Measurements from ENCODE around the gene ARMC6. TPM values are rescaled to one million over a fixed set of nuclear protein-coding genes. Genes with fewer than 3 reads are reported as not detected.

Gene ARMC6
- total RNA-seq, 1 experiment from 2014 or later: 66.5 TPM

DNA sequence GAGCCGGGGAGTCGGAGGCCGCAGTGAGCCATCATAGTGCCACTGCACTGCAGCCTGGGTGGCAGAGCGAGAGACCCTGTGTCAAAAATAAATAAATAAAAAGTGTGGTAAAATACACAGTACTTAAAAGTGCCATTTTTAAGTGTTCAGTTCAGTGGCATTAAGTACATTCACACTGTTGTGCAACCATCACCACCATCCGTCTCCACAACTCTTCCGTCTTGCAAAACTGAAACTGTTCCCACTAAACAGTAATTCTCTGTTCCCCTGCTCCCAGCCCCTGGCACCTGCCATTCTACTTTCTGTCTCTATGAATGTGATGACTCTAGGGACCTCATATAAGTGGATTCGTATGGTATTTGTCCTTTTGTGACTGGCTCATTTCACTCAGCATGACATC lies 43.7 kb downstream of the ARMC6 start:
- Mint-ChIP-seq H3K27me3 (ENCODE audit: low read depth) (peaks cover 83% of the 10 kb centered on the region), H3K4me3 (no peak overlapping the region), H3K36me3 (ENCODE audit: insufficient read depth in 1 of 3, low read depth in 3 of 3) (no peaks in the 10 kb centered on the region; a peak in 1 of 7 replicates), H3K9me3 (no peaks in the 10 kb centered on the region), H3K27ac (no peak overlapping the region), H3K4me1 (peaks cover 3% of the 10 kb centered on the region in 2 experiments; a peak in 2 of 4 replicates)
- no peak overlapping the region for H3K56ac ChIP-seq (ENCODE audit: insufficient read length, low read depth, low read length)
- no peak overlapping the region for H2BK15ac ChIP-seq (ENCODE audit: low read depth, low read length)
- H3K4ac ChIP-seq (ENCODE audit: low read depth, low read length): no peak overlapping the region
- no peak overlapping the region for H3K4me2 ChIP-seq (ENCODE audit: insufficient read depth, insufficient read length, low read length)
- H3K27me3 ChIP-seq (ENCODE audit: insufficient read depth, low read length): no peaks in the 10 kb centered on the region; the same call in 1 of the 2 replicates
- DNase-seq: no peak
- no peaks in the 10 kb centered on the region for H3K79me1 ChIP-seq (ENCODE audit: insufficient read depth, low read depth, low read length, poor library complexity, severe bottlenecking)
- H4K5ac ChIP-seq (ENCODE audit: insufficient read length, low read depth, low read length): no peak overlapping the region
- no CpG with 5 or more reads among the region's 7 CpGs for WGBS (ENCODE audit: extremely low coverage, insufficient read length, low lambda C conversion rate)
- H3K9me3 ChIP-seq (ENCODE audit: control insufficient read depth, low read depth, low read length): no peaks in the 10 kb centered on the region
- H3K18ac ChIP-seq (ENCODE audit: insufficient read length, low read depth, low read length): no peak overlapping the region
- no peak overlapping the region for H2AK5ac ChIP-seq (ENCODE audit: insufficient read length, low read length)
- no peaks in the 10 kb centered on the region for H4K20me1 ChIP-seq (ENCODE audit: control insufficient read depth, insufficient read depth, insufficient read length)
- H3K9ac ChIP-seq (ENCODE audit: extremely low read depth, insufficient read length, low read length): no peak overlapping the region
- H2BK120ac ChIP-seq (ENCODE audit: low read depth, low read length, poor library complexity, severe bottlenecking): no peak overlapping the region
- no peak overlapping the region for H3K27ac ChIP-seq (ENCODE audit: insufficient read length, low read depth, low read length)
- H3K23me2 ChIP-seq (ENCODE audit: insufficient read length, low read depth, low read length, poor library complexity, severe bottlenecking): no peaks in the 10 kb centered on the region
- H3K14ac ChIP-seq (ENCODE audit: insufficient read depth, low read length): no peak overlapping the region
- no peak overlapping the region for H2BK20ac ChIP-seq (ENCODE audit: low read depth, low read length, poor library complexity, severe bottlenecking)
- no peaks in the 10 kb centered on the region for H3K79me2 ChIP-seq (ENCODE audit: insufficient read depth, low read length)
- no peak overlapping the region for H3T11ph ChIP-seq (ENCODE audit: low read length)
- no peak overlapping the region for H2AFZ ChIP-seq (ENCODE audit: low read length)
- no peak overlapping the region for H2BK12ac ChIP-seq (ENCODE audit: insufficient read length, low read depth, low read length)
- TF ChIP-seq, protein P1, sequence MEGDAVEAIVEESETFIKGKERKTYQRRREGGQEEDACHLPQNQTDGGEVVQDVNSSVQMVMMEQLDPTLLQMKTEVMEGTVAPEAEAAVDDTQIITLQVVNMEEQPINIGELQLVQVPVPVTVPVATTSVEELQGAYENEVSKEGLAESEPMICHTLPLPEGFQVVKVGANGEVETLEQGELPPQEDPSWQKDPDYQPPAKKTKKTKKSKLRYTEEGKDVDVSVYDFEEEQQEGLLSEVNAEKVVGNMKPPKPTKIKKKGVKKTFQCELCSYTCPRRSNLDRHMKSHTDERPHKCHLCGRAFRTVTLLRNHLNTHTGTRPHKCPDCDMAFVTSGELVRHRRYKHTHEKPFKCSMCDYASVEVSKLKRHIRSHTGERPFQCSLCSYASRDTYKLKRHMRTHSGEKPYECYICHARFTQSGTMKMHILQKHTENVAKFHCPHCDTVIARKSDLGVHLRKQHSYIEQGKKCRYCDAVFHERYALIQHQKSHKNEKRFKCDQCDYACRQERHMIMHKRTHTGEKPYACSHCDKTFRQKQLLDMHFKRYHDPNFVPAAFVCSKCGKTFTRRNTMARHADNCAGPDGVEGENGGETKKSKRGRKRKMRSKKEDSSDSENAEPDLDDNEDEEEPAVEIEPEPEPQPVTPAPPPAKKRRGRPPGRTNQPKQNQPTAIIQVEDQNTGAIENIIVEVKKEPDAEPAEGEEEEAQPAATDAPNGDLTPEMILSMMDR (conservative IDR thresholded peaks at IDR 0.05): no peak
- no peak overlapping the region for H2BK5ac ChIP-seq (ENCODE audit: insufficient read length, low read length)
- no peak overlapping the region for H4K8ac ChIP-seq (replicated peaks; ENCODE audit: insufficient read length, low read depth, low read length)
- no peak overlapping the region for H3K23ac ChIP-seq (ENCODE audit: insufficient read length, low read depth, low read length)
- no peaks in the 10 kb centered on the region for H3K4me1 ChIP-seq (ENCODE audit: insufficient read depth, low read length)
- no peak overlapping the region for H4K91ac ChIP-seq (ENCODE audit: insufficient read length, low read depth, low read length)
